GM12872 (cell line): ENCODE measurements around the gene SLC35G6.

Source experiments
- CTCF ChIP-seq: IDR thresholded peaks from 3 replicates; pipeline ENCODE4 v1.5.1; 2011; ENCODE audit warnings: low read depth, mild to moderate bottlenecking, low read length, moderate library complexity; ENCODE audit not compliant: insufficient read depth

The SLC35G6 gene

GRCh38 chr17:7462474-7463371 lies 18.5 kb upstream of the SLC35G6 start:
- no peak for TF ChIP-seq CTCF

GRCh38 chr17:7463372-7463846 lies 17.8 kb upstream of the SLC35G6 start:
- no peak for TF ChIP-seq CTCF

GRCh38 chr17:7464081-7464480 lies 17.2 kb upstream of the SLC35G6 start:
- TF ChIP-seq CTCF = no peak

GRCh38 chr17:7465597-7466275 lies 15.5 kb upstream of the SLC35G6 start:
- TF ChIP-seq CTCF = no peak

GRCh38 chr17:7466318-7466638 lies 15.0 kb upstream of the SLC35G6 start:
- no peak for TF ChIP-seq CTCF

- no peak for TF ChIP-seq CTCF
These were observed 14.5 kb upstream of the SLC35G6 start for GRCh38 chr17:7466639-7467341.

GRCh38 chr17:7467498-7467897 lies 13.7 kb upstream of the SLC35G6 start:
- no peak for TF ChIP-seq CTCF
